ENCODE data around the gene LCN15. TPM values are rescaled to one million over a fixed set of nuclear protein-coding genes. Genes with fewer than 3 reads are reported as not detected.
A peak's percentile ranks its signal among the peaks of the same experiment; 100 is the strongest.

Gene LCN15
- total and polyA plus RNA-seq, 2 of the 13 experiments (the other 11 are each of a cell fraction or from before 2014, with no cell fraction given), result 1.3 to 53.7 TPM

DNA sequence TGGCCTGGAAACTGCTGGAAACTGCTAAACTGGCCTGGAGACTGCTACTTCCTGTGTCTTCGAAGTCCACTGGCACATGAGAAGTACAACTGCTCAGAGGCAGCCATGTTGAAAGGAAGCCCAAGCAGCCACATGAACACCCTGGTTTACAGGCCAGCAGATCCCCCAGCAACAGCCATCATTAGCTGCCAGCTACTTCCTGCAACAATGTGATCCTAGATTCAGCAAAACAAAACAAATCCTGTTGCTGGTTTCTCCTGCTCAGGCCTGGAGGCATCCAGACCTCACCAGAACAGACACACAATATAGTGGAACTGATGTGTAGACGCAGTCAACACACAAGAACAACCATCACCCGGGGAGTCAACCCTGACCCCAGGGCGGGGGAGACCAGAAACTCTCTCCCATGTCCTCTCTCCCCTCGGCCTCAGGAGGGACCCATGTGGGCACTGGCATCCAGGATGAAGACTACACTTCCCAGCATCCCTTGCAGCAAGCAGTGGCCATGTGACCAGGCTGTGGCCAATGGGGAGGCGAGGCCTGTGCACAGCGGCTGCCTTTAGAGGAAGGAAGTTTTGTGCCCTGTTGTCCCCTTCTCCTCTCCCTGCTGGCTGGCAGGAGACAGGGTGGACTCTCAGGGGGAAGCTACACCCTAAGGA is 9.2 kb upstream of the LCN15 start (continued):
- TF ChIP-seq, protein P1, sequence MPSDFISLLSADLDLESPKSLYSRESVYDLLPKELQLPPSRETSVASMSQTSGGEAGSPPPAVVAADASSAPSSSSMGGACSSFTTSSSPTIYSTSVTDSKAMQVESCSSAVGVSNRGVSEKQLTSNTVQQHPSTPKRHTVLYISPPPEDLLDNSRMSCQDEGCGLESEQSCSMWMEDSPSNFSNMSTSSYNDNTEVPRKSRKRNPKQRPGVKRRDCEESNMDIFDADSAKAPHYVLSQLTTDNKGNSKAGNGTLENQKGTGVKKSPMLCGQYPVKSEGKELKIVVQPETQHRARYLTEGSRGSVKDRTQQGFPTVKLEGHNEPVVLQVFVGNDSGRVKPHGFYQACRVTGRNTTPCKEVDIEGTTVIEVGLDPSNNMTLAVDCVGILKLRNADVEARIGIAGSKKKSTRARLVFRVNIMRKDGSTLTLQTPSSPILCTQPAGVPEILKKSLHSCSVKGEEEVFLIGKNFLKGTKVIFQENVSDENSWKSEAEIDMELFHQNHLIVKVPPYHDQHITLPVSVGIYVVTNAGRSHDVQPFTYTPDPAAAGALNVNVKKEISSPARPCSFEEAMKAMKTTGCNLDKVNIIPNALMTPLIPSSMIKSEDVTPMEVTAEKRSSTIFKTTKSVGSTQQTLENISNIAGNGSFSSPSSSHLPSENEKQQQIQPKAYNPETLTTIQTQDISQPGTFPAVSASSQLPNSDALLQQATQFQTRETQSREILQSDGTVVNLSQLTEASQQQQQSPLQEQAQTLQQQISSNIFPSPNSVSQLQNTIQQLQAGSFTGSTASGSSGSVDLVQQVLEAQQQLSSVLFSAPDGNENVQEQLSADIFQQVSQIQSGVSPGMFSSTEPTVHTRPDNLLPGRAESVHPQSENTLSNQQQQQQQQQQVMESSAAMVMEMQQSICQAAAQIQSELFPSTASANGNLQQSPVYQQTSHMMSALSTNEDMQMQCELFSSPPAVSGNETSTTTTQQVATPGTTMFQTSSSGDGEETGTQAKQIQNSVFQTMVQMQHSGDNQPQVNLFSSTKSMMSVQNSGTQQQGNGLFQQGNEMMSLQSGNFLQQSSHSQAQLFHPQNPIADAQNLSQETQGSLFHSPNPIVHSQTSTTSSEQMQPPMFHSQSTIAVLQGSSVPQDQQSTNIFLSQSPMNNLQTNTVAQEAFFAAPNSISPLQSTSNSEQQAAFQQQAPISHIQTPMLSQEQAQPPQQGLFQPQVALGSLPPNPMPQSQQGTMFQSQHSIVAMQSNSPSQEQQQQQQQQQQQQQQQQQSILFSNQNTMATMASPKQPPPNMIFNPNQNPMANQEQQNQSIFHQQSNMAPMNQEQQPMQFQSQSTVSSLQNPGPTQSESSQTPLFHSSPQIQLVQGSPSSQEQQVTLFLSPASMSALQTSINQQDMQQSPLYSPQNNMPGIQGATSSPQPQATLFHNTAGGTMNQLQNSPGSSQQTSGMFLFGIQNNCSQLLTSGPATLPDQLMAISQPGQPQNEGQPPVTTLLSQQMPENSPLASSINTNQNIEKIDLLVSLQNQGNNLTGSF (CRISPR knock-in tag; IDR thresholded peaks at IDR 0.05), result no peak
- TF ChIP-seq, protein P2, sequence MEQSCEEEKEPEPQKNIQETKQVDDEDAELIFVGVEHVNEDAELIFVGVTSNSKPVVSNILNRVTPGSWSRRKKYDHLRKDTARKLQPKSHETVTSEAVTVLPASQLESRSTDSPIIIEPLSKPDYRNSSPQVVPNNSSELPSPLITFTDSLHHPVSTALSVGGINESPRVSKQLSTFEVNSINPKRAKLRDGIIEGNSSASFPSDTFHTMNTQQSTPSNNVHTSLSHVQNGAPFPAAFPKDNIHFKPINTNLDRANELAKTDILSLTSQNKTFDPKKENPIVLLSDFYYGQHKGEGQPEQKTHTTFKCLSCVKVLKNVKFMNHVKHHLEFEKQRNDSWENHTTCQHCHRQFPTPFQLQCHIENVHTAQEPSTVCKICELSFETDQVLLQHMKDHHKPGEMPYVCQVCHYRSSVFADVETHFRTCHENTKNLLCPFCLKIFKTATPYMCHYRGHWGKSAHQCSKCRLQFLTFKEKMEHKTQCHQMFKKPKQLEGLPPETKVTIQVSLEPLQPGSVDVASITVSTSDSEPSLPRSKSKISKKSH (CRISPR knock-in tag; IDR thresholded peaks at IDR 0.05; ENCODE audit: borderline replicate concordance), result 0 out of 2 replicates have a peak, but pooled peaks have one; percentile 42
- TF ChIP-seq, protein P3, sequence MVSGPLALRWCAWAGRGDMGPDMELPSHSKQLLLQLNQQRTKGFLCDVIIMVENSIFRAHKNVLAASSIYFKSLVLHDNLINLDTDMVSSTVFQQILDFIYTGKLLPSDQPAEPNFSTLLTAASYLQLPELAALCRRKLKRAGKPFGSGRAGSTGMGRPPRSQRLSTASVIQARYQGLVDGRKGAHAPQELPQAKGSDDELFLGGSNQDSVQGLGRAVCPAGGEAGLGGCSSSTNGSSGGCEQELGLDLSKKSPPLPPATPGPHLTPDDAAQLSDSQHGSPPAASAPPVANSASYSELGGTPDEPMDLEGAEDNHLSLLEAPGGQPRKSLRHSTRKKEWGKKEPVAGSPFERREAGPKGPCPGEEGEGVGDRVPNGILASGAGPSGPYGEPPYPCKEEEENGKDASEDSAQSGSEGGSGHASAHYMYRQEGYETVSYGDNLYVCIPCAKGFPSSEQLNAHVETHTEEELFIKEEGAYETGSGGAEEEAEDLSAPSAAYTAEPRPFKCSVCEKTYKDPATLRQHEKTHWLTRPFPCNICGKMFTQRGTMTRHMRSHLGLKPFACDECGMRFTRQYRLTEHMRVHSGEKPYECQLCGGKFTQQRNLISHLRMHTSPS (CRISPR knock-in tag; IDR thresholded peaks at IDR 0.05; ENCODE audit: low read depth), result no peak
- TF ChIP-seq NRL (CRISPR knock-in tag; IDR thresholded peaks at IDR 0.05; ENCODE audit: borderline replicate concordance) (0 out of 2 replicates have a peak, but pooled peaks have one; percentile 67), U2AF2 (IDR thresholded peaks at IDR 0.05; ENCODE audit: low read depth, low read length) (no peak), PTBP1 (IDR thresholded peaks at IDR 0.05; ENCODE audit: low read depth, low read length, poor library complexity, severe bottlenecking) (no peak), ZNF143 (CRISPR knock-in tag; IDR thresholded peaks at IDR 0.05) (peak; percentile 91), ZFY (CRISPR knock-in tag; IDR thresholded peaks at IDR 0.05) (peak; percentile 68), NBN (conservative IDR thresholded peaks at IDR 0.05) (no peak)
- TF ChIP-seq, protein P4, sequence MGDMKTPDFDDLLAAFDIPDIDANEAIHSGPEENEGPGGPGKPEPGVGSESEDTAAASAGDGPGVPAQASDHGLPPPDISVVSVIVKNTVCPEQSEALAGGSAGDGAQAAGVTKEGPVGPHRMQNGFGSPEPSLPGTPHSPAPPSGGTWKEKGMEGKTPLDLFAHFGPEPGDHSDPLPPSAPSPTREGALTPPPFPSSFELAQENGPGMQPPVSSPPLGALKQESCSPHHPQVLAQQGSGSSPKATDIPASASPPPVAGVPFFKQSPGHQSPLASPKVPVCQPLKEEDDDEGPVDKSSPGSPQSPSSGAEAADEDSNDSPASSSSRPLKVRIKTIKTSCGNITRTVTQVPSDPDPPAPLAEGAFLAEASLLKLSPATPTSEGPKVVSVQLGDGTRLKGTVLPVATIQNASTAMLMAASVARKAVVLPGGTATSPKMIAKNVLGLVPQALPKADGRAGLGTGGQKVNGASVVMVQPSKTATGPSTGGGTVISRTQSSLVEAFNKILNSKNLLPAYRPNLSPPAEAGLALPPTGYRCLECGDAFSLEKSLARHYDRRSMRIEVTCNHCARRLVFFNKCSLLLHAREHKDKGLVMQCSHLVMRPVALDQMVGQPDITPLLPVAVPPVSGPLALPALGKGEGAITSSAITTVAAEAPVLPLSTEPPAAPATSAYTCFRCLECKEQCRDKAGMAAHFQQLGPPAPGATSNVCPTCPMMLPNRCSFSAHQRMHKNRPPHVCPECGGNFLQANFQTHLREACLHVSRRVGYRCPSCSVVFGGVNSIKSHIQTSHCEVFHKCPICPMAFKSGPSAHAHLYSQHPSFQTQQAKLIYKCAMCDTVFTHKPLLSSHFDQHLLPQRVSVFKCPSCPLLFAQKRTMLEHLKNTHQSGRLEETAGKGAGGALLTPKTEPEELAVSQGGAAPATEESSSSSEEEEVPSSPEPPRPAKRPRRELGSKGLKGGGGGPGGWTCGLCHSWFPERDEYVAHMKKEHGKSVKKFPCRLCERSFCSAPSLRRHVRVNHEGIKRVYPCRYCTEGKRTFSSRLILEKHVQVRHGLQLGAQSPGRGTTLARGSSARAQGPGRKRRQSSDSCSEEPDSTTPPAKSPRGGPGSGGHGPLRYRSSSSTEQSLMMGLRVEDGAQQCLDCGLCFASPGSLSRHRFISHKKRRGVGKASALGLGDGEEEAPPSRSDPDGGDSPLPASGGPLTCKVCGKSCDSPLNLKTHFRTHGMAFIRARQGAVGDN (CRISPR knock-in tag; IDR thresholded peaks at IDR 0.05), result peak; percentile 40
